Chondrocyte (in vitro differentiated cells): ENCODE measurements around the gene ACACA. TPM values are rescaled to one million over a fixed set of nuclear protein-coding genes. Genes with fewer than 3 reads are reported as not detected.
"Not testable (repeated sequence)": the region's sequence is repeated elsewhere in the genome, so short reads cannot be mapped to it uniquely, and the experiment has no call there.

Experiments
- DNase-seq: peaks from one replicate; pipeline ENCODE4 v3.0.0; 2021; ENCODE audit warnings: mixed read lengths, low spot score
- H3K27ac Mint-ChIP-seq: one replicate; pipeline ENCODE4 v1.8.0; 2021; ENCODE audit warnings: mild to moderate bottlenecking, moderate library complexity, mixed read lengths; ENCODE audit not compliant: unreplicated experiment
- H3K27me3 Mint-ChIP-seq: 2 replicates; pipeline ENCODE4 v1.8.0; 2021; ENCODE audit warnings: low read depth, mixed read lengths
- H3K36me3 Mint-ChIP-seq: 2 replicates; pipeline ENCODE4 v1.8.0; 2021; ENCODE audit warnings: low read depth, mixed read lengths
- H3K4me1 Mint-ChIP-seq: 2 replicates; pipeline ENCODE4 v1.8.0; 2021; ENCODE audit warnings: low read depth, mild to moderate bottlenecking, mixed read lengths
- H3K4me3 Mint-ChIP-seq: one replicate; pipeline ENCODE4 v1.8.0; 2021; ENCODE audit warnings: mild to moderate bottlenecking, moderate library complexity, mixed read lengths; ENCODE audit not compliant: unreplicated experiment
- H3K9me3 Mint-ChIP-seq: 2 replicates; pipeline ENCODE4 v1.8.0; 2021; ENCODE audit warnings: low read depth, mixed read lengths
- total RNA-seq: library from RNA; stranded (reverse); gene quantifications from 3 replicates; pipeline ENCODE4 v1.2.1, GENCODE V29; 2021
- TF ChIP-seq, protein P1 (sequence below): fragments of 200-600 bp; sonication (generic); IDR thresholded peaks from 2 replicates; pipeline ENCODE4 v1.5.0; 2021; ENCODE audit warnings: antibody characterized with exemption, mild to moderate bottlenecking, moderate library complexity

The ACACA gene
- total RNA-seq, 1 donor from 2014 or later, result 77.1 TPM

- DNase-seq, result no peak
- H3K4me1 Mint-ChIP-seq, result no peaks in the 10 kb centered on the region
- H3K27ac Mint-ChIP-seq, result no peak overlapping the region
- TF ChIP-seq, protein P1, sequence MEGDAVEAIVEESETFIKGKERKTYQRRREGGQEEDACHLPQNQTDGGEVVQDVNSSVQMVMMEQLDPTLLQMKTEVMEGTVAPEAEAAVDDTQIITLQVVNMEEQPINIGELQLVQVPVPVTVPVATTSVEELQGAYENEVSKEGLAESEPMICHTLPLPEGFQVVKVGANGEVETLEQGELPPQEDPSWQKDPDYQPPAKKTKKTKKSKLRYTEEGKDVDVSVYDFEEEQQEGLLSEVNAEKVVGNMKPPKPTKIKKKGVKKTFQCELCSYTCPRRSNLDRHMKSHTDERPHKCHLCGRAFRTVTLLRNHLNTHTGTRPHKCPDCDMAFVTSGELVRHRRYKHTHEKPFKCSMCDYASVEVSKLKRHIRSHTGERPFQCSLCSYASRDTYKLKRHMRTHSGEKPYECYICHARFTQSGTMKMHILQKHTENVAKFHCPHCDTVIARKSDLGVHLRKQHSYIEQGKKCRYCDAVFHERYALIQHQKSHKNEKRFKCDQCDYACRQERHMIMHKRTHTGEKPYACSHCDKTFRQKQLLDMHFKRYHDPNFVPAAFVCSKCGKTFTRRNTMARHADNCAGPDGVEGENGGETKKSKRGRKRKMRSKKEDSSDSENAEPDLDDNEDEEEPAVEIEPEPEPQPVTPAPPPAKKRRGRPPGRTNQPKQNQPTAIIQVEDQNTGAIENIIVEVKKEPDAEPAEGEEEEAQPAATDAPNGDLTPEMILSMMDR, result no peak
- no peaks in the 10 kb centered on the region for H3K27me3 Mint-ChIP-seq
- H3K4me3 Mint-ChIP-seq, result no peak overlapping the region
- peaks cover 14% of the 10 kb centered on the region for H3K9me3 Mint-ChIP-seq
- peaks cover 4% of the 10 kb centered on the region for H3K36me3 Mint-ChIP-seq
Observed at GRCh38 chr17:37079065-37079708, 327.4 kb downstream of the ACACA start.

DNA sequence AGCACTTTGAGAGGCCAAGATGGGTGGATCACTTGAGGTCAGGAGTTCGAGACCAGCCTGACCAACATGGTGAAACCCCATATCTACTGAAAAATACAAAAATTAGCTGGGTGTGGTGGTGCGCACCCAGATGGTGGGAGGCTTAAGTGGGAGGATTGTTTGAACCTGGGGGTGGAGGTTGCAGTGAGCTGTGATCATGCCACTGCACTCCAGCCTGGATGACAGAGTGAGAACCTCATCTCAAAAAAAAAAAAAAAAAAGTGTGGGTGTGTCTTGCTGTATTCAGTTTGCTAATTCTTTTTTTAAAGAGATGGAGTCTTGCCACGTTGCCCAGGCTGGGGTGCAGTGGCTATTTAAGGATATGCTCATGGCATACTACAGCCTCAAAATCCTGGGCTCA, 333.2 kb downstream of the ACACA start:
- DNase-seq, H3K27me3 Mint-ChIP-seq, H3K4me3 Mint-ChIP-seq, H3K4me1 Mint-ChIP-seq, H3K9me3 Mint-ChIP-seq, H3K36me3 Mint-ChIP-seq, H3K27ac Mint-ChIP-seq: not testable (repeated sequence)

GRCh38 chr17:37069087-37069486, 337.5 kb downstream of the ACACA start:
- no peak overlapping the region for H3K27ac Mint-ChIP-seq
- no peak for DNase-seq
- no peaks in the 10 kb centered on the region for H3K4me1 Mint-ChIP-seq
- H3K36me3 Mint-ChIP-seq, result no peaks in the 10 kb centered on the region
- TF ChIP-seq, protein P1, result no peak
- H3K27me3 Mint-ChIP-seq, result peaks cover 12% of the 10 kb centered on the region
- no peak overlapping the region for H3K4me3 Mint-ChIP-seq
- H3K9me3 Mint-ChIP-seq, result peaks cover 7% of the 10 kb centered on the region

GRCh38 chr17:37068266-37068665, 338.4 kb downstream of the ACACA start:
- H3K27ac Mint-ChIP-seq, result no peak overlapping the region
- no peaks in the 10 kb centered on the region for H3K4me1 Mint-ChIP-seq
- TF ChIP-seq, protein P1, result no peak
- H3K9me3 Mint-ChIP-seq, result peaks cover 7% of the 10 kb centered on the region
- DNase-seq, result no peak
- peaks cover 12% of the 10 kb centered on the region for H3K27me3 Mint-ChIP-seq
- no peaks in the 10 kb centered on the region for H3K36me3 Mint-ChIP-seq
- no peak overlapping the region for H3K4me3 Mint-ChIP-seq

DNA sequence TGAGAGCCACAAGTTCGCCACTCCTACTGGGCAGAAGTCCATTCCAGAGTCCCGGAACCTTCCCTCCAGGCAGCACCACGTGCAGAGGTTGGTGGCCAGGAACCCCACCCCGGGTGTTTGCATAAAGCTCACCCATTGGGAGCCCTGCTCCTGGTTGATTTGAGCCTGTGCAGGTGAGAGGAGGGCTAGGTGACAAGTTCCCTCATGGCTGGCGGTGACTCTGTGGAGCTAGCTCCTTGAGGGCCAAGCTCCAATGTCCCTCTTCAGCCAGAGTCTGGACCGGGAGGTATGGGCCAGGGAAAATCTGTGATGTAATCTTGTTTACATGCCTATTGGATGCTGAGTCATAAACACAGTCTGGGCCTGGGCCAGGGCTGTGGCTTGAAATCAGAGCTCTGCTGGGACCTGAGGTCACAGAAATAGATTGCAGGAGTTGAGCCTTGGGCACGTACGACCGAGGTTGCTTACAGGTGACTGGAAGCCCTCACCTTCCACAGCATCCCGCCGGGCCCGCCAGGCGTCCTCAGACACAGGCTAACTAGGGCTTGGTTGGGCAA, 339.0 kb downstream of the ACACA start:
- DNase-seq, result no peak
- peaks cover 7% of the 10 kb centered on the region for H3K9me3 Mint-ChIP-seq
- H3K27ac Mint-ChIP-seq, result no peak overlapping the region
- TF ChIP-seq, protein P1, result no peak
- no peaks in the 10 kb centered on the region for H3K4me1 Mint-ChIP-seq
- no peak overlapping the region for H3K4me3 Mint-ChIP-seq
- peaks cover 14% of the 10 kb centered on the region for H3K27me3 Mint-ChIP-seq
- H3K36me3 Mint-ChIP-seq, result no peaks in the 10 kb centered on the region
